NCI-H526 (cell line): ENCODE measurements around the gene ADARB2.

ENCODE experiments used
- DNase-seq, 2 experiments: peaks; one replicate each; lab custom pipeline; 2025; lab: John Stamatoyannopoulos, UW

ADARB2 gene

GRCh38 chr10:1687190-1687589, 50.1 kb downstream of the ADARB2 start:
- DNase-seq, result peak; percentile 13 to 32

DNA sequence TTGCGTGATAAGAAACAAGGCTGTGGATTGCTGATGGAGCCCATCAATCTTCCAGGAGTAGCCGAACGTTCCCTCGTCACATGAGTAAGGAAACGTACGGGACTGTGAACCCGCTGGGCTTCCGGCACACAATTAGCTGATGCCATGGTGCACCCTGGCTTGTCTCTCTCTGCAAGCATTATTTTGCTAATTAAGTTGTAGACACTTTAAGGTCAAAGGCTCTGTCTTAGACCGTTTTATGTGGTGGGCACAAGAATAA, 50.9 kb downstream of the ADARB2 start:
- DNase-seq, result no peak

- peak in 1 of 2 experiments; percentile 56 for DNase-seq
Measured at GRCh38 chr10:1685699-1686490, 51.4 kb downstream of the ADARB2 start.

DNA sequence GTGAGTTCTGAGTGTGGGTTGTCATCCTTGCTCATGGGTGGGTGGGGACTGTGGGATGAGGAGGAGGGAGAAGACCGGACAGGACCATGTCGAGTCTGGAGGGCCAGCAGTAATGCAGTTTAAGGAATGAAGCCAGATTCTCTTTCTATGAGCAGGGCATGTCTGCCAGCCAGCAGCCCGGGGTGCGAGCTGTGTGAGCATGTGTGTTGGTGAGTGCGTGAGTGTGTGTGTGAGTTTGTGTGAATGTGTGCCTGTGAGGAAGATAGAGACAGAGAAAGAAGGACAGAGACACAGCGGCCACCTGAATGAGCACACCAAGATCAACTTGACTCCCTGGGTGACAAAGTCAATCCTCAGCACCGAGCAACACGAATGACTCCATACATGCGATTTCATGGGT, 52.3 kb downstream of the ADARB2 start:
- no peak for DNase-seq

GRCh38 chr10:1683649-1684048, 53.7 kb downstream of the ADARB2 start:
- DNase-seq, result no peak

- peak in 1 of 2 experiments; percentile 28 for DNase-seq
Measured at GRCh38 chr10:1679821-1680650, 57.3 kb downstream of the ADARB2 start.

GRCh38 chr10:1678084-1678483, 59.2 kb downstream of the ADARB2 start:
- no peak for DNase-seq

GRCh38 chr10:1677307-1677939, 59.9 kb downstream of the ADARB2 start:
- peak; percentile 69 to 90 for DNase-seq

DNA sequence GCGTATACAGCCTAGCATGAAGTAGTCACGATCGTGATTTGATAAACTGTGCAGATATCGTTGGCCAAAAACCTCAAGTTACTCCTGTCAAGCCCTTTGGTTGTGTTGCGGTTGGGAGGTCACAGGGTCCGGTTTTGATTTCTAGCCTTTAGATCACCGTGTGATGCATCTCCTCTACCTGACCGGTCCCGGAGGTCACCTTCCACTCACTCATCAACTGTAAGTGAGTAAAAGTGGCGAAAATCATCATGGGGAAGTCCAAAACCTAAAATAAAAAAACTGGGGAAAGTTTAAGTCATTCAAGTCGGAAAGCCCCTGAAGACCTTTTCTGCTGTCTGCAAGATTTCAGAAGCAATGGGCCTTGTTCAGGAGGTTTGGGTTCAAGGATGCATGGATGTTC, 62.8 kb downstream of the ADARB2 start:
- no peak for DNase-seq

DNA sequence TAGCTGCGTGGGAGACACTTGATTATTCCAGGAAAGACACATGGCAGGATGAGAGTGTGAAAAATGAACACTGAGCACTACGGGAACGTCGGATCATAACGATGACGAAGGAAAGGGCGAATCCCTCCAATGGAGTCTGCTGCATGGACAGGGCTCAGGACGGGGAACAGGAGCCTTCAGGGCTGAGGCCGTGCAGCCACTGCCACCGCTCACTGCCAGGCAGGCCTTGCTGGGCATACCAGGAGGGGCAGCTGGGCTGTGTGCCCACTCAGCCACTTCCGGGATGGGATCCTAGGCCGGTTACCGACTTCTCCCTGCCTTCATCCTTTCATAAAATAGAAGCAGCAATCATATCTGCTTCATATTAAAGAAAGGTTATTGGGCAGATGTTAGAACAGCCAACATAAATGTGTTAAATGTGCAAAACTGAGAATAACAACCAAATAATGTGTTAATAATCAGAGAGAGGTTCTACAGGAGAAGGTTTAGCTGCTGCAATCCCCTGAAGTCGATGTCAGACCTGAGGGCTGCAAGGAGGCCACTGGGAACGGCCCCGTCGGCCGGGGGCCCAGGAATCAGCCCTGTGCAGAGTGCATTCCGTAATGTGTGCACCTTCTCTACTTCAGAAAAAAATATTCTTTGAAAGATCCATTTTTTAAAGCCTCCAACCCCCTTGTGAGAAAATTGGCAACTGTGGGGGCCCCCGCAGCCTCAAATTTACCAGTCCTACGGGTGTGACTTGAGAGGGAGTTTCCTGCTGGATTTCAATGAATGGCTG, 63.6 kb downstream of the ADARB2 start:
- no peak for DNase-seq

GRCh38 chr10:1672001-1672781, 65.1 kb downstream of the ADARB2 start:
- no peak for DNase-seq

GRCh38 chr10:1671366-1672000, 65.8 kb downstream of the ADARB2 start:
- no peak for DNase-seq

DNA sequence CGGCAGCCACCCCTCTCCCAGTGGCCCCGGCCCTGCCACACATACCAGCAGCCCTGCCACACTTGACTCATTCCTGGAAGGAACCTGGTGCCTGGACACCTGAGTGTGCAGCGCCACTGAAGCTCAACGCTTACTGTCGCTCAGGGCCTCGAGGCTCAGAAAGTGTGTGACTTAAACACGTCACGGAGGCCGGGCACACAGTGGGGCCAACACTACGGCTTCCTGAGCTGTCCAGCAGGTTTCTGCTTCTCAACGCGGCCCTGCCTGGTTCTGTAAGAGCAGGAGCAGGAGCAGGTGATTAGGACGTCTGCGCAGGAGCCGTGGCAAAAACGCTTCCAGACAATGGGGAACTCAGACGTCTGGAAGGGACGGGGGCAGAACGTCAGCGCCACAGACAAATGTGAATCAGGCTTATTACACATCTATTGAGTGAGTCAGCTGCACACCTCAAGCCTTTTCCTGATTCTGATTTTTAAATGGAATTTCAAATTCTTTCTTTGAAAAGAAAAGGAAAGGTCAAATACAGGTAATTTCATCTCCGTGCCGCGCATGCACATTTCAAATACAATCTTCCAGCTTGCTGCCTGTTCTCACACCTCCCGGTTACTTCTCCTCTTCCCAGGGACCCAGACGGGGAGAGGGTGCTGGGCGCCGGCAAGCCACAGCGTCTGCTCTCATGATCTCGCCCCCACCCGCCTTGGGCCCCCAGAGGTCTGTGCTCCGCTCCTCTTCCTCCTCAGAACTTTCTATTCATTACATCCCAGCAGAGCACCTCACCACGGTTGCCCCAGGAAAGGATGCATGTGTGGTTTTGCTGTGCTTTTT, 66.6 kb downstream of the ADARB2 start:
- no peak for DNase-seq

DNA sequence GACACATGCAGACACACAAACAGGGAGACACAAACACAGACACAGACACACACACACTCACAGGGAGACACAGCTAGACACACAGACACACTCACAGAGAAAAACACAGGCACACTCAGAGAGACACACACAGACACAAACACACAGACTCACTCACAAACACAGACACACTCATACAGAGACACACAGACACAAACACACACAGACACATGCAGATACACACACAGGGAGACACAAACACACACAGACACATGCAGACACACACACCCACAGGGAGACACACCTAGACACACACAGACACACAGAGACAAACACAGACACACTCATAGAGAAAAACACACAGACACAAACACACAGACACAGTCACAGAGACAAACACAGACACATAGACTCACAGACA, 67.9 kb downstream of the ADARB2 start:
- DNase-seq, result no peak

DNA sequence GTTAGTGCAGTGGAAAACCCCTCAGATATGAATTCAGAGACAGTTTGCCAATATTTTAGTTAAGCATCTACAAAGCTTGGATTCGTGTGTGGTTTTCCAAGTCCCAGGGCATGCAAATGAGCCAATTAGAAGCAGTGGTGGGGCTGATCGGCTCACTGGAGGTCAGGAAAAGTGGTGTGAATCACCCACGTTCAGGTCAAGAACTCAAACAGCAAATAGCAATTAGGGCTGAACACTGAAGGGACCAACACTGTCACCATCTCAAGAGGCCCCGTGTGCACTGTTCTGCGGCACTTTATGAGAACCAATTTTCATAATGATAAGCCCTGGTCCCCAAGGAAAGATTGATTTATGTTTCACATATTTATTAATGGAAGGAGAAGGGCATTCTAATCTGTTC, 68.9 kb downstream of the ADARB2 start:
- peak; percentile 27 to 41 for DNase-seq

- DNase-seq, result peak; percentile 46 to 53
Measured at GRCh38 chr10:1667392-1667791, 69.9 kb downstream of the ADARB2 start.

DNA sequence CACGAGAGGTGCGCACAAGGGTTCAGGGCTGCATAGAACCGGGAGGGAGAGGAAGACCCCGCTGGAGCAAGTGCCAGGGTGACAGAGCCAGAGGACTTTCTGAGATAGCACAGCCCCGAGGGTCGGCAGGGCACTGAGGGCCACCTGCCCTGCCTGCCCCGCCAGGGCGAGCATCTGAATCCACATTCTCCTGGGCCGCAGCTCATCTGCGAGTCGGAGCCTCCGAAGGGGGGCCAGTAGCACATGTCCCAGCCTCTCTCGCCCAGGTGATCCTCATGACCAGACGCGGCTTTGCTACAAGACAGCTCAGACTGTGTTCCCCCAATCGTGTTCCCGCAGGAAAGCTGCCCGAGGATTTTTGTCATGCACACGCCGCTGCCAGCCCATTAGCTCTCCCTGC, 71.2 kb downstream of the ADARB2 start:
- no peak for DNase-seq

- DNase-seq, result no peak
Measured at GRCh38 chr10:1665681-1666080, 71.6 kb downstream of the ADARB2 start.

DNA sequence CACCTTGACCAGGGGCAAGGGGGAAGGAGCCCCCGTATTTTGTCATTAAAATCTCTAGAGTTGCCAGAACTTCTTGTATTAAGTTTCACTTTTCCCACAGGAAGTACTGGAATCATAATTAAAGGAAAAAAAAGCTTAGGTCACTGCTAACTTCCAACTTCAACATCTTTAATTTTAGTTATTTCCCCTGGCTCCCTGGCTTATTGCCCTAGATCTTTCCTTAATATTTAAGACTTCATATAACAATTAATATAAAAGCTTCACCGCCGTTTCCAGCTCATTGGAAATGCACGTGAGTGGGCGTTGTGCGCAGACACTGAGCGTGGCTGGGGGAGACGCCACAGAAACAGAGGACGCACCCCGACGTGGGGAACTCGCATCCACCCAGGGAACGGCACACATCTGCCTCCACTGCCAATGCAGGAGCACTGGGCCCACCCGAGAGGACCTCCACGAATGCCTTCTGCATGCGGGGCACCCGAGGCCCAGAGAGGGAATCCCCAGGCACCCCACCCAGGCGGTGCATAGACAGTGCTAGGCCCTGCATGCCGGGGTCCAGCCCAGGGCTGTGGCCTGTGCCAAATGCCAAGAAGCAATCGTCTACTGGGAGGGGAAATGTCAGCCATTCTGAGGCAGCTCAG, 72.2 kb downstream of the ADARB2 start:
- no peak for DNase-seq
